GM18951 (cell line): ENCODE measurements around the gene OVOL2.

Source experiments
- POLR2A ChIP-seq: IDR thresholded peaks from 4 replicates; pipeline ENCODE4 v1.6.1; 2011; ENCODE audit warnings: mild to moderate bottlenecking; ENCODE audit not compliant: insufficient read length, insufficient read depth; ENCODE audit errors: extremely low read depth
- in situ Hi-C: fragments of 300-500 bp; cut with MboI; formaldehyde crosslinking; loops from one replicate; pipeline ENCODE4 v1.12.0; 2022; ENCODE audit warnings: low sequenced_read_pairs, mixed read lengths, inconsistent platforms; ENCODE audit not compliant: unreplicated experiment

Gene OVOL2

DNA sequence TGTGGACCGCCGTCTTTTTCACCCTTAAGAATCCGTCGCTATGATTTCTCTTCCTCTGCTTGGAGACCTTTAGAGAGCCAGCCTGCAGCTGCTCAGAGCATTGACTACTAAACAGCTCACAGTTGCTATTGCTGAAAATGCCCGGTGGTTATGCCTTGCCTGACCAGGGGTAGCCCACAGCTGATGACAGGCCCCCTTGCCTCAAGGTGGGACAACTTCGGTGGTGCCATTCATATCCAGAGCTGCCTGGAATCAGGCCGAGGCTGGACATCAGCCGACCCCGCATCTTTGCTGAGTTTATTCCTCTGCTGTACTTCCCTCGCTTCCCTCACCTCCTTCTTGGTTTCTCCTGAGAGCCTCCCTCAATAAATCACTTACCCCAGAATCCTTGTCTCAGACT is 39.6 kb downstream of the OVOL2 start:
- in situ Hi-C loops = no loop called here
- no peak for TF ChIP-seq POLR2A

DNA sequence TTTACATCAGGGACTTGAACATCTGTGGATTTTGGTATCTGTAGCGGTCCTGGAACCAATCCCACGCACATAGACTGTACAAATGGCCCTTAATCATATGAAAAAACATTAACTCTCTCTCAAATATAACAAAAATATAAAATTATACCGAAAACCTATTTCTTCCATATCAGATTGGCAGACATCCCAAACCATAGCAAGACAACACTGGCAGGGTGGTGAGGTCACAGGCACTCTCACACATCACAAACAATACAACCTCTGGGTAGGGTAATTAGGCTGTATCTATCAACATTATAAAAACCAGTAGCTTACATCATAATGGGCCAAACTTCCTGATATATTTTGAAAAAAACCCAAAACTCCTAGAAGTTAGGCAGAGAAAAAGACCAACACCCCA is 40.9 kb downstream of the OVOL2 start:
- no peak for TF ChIP-seq POLR2A
- in situ Hi-C loops = no loop called here

DNA sequence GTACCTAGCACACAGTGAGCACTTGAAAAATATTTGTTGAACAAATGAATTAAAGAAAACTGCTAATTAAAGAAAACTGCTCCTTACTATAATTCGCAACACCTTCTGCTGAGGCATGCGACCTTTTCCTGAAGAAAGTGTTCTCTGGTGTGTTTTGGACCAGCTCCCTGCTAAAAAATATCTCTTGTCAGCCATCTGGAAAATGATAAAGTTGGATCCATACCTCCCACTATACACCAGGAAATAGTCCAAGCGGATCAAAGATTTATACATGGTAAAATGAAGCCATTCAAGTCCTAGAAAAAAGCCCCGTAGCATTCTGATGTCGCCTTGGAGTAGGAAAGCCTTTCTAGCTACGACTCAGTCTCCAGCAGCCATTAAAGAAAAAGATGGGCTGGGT is 43.3 kb downstream of the OVOL2 start:
- no peak for TF ChIP-seq POLR2A

DNA sequence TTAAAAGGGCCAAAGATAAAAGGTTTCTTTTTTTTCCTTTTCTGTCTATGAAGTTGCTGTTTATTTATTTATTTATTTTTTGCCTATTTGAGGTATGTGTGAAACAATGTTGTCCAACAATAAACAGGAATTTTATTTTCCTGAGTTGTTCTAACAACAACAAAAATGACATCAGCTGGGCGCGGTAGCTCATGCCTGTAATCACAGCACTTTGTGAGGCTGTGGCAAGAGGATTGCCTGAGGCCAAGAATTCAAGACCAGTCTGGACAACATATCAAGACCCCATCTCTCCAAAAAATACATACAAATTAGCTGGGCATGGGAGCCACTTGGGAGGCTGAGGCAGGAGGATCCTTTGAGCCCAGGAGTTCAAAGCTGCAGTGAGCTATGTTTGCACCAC is 44.8 kb downstream of the OVOL2 start:
- in situ Hi-C loops = no loop called here
- no peak for TF ChIP-seq POLR2A

More for the DNA sequence above, 43.3 kb downstream of the OVOL2 start:
- in situ Hi-C loops = no loop called here

DNA sequence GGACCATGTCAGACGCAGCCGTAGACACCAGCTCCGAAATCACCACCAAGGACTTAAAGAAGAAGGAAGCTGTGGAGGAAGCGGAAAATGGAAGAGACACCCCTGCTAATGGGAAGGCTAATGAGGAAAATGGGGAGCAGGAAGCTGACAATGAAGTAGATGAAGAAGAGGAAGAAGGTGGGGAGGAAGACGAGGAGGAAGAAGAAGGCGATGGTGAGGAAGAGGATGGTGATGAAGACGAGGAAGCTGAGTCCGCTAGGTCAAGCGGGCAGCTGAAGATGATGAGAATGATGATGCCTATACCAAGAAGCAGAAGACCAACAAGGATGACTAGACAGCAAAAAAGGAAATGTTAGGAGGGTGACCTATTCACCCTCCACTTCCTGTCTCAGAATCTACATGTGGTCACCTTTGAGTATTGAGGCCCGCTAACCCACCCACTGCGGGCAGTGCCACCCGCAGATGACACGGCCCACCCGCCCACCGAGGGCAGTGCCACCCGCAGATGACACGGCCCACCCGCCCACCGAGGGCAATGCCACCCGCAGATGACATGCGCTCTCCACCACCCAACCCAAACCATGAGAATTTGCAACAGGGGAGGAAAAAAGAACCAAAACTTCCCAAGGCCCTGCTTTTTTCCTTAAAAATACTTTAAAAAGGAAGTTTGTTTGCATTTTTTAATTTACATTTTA is 45.6 kb downstream of the OVOL2 start:
- no peak for TF ChIP-seq POLR2A
- in situ Hi-C loops = no loop called here

DNA sequence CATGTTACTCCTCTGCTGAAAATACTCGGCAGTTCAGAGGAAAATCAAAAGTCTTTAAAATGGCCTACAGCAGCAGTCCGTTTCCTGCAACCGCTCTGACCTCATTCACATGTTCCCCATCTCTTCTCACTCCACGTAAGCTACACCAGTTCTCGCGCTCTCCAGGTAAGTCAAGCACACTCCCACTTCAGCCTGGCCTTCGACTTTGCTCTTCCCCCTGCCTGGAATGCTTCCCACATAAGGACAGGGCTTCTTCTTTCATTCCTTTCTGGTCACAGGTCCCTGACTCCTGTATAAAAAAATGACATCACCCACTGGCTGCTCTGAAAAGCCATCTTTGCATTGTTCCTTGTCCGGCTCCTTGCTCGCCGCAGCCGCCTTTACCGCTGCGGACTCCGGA is 46.2 kb downstream of the OVOL2 start:
- TF ChIP-seq POLR2A = no peak
- in situ Hi-C loops = no loop called here

DNA sequence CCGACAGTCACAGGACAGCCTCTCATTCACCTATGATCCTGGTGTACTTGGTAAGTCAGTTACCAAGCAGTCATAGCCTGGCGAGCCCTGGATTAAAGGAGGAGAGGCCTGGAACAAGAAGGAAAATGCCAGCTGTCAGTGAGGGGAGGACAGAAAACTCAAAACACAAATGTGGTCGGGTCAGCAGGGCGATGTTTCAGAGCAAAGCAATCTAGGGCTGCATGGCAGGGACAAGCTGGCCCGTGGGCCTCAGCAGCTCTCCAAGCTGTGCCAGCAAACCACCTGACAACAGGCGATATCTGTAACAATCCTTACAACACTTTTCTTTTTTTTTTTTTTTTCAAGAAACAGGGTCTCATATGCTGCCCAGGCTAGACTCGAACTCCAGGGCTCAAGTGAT is 48.6 kb downstream of the OVOL2 start:
- TF ChIP-seq POLR2A = no peak
- in situ Hi-C loops = no loop called here

DNA sequence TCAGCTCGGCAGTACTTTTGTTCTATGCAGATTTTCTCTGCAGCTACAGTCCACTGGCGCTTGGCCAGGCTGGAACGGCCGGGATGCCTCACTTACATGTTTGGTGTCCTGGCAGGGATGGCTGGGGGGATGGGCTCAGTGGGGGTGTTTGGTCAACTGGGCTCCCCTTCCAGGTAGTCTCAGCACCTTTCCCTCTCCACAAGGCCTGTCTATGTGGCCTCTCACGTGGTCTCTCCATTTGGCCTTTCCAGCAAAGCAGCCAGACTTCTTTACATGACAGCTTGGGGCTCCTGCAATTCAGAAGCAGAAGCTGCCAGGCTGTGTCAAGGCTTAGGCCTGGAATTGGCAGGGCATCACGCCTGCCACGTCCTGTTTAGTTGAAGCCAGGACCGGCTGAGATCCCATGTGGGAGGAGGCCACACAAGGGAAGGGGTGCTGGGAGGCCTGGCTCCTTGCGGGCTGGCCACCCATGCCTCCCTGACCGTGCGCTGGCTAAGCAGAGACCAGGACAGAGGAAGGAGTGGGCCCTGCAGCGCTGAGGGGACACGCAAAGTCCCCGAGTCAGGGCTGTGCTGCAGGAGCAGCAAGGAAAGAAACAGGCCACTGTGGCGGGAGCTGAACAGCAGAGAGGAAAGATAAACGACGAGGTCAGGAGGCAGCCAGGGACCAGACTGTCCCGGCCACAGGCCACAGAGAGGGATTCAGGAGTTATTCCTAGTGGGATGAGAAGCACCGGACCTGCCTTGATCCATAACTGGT is 50.0 kb downstream of the OVOL2 start:
- no peak for TF ChIP-seq POLR2A

DNA sequence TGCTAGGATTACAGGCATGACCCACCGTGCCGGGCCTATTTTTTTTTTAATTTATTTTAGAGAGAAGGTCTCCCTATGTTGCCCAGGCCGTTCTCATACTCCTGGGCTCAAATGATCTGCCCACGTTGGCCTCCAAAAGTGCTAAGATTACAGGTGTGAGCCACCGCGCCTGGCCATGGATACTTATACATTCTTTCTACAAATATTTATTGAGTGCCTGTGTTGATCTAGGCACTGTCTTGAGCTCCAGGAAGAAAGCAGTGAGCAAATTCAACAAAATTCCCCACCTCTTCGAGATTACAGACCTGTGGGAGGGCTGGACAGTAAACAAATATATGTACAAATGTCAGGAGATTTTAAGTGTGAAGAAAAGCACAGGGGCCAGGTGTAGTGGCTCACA is 51.0 kb downstream of the OVOL2 start:
- TF ChIP-seq POLR2A = no peak
- in situ Hi-C loops = no loop called here

More for the DNA sequence above, 50.0 kb downstream of the OVOL2 start:
- in situ Hi-C loops = no loop called here

DNA sequence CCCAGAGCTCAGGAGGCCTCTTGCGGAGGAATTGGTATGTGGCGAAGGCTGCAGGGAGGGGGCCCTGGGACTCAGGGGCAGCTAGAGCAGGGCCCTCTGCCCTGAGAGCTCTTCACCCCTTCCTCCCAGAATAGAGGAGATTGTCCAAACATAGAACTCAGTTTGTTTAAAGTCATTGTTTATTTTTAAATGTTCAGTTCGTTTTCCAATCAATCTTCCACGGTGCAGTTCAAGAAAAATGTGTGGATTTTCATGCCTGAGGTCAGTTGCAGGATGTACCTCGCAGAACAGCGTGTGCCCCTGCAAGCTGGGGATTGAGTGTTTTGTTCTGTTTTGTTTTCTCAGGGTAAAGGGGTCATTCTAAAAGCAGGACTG is 51.7 kb downstream of the OVOL2 start:
- TF ChIP-seq POLR2A = no peak
- in situ Hi-C loops = no loop called here

DNA sequence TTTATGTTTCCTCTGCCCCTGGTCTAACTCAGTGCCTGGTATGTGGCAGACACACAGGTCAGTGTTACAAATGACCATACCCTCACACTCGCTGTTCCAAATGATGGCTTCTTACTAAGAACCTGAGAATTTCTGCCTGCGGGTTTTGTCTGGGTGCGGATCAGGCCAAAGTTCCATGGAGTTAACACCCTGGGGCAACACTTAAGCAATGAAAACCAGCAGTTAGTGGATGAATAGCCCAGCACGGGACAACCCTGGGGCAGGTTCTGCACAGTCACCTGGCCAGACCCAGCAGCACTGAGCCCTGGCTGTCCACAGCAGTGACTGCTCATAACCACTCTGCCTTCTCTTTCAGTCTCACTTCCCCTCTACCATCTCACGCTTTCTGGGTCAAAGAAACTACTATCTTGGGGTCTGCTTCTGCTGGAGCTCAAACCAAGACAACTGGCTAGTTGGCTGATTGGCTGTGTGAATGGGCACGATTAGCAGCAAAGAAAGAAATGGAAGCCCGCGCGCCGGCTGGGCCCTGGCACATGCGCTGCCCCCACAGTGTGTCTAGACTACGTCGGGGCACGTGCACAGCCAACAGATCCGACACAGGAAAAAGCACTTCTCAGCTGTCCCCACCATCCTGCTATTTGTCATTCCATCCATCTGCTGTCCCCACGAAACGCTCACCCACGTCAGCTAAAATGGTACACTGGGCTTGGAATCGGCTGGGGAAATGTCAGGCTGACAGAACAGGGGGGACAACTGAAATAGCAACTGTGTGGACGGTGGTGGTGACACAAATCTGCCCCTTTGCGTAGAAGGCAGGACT is 52.3 kb downstream of the OVOL2 start:
- no peak for TF ChIP-seq POLR2A
- in situ Hi-C loops = no loop called here

DNA sequence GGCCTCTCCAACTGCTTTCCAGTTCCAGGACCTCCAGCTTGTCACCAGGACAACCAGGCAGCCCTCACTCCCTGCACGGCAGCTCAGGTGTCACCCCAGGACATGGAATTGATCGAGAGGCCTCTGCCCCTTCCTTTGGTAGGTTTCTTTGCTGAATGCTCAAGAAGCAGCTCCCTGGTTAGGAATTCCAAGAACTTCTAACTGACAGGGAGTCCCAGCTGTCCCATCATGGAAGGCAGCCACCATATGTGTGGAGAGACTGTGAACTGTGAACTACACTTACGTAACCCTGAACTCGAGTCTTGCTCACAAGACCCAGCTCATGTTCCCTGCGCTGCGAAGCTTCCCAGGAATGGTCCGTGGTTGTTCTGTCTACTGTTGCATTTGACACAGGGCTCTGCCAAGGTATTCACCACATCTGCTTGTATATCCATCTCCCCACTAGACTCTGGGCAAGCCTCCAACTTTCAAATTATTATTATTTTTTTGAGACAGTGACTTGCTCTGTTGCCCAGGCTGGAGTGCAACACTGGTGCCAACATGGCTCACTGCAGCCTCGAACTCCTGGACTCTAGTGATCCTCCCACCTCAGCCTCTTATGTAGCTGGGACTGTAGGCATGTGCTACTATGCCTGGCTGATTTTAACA is 53.2 kb downstream of the OVOL2 start:
- in situ Hi-C loops = no loop called here
- TF ChIP-seq POLR2A = no peak

DNA sequence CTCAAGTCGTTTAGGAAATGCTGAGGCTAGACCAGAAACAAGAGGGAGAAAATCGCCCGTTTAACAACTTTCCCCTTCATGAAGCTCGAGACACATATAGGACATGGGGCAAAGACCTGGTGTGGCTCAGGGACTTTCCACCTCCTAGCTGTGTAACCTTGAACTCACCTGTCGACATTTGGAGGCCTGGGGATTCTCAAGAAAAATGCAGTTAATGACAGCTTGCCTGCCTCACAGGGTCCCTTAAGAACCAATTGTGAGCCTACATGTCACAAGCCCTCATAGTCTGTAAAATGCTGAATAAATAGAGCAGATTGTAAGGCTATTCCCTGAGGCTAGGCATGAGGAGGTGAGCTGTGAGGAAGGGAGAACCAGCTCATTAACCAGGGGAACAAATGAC is 53.8 kb downstream of the OVOL2 start:
- no peak for TF ChIP-seq POLR2A
- in situ Hi-C loops = no loop called here

DNA sequence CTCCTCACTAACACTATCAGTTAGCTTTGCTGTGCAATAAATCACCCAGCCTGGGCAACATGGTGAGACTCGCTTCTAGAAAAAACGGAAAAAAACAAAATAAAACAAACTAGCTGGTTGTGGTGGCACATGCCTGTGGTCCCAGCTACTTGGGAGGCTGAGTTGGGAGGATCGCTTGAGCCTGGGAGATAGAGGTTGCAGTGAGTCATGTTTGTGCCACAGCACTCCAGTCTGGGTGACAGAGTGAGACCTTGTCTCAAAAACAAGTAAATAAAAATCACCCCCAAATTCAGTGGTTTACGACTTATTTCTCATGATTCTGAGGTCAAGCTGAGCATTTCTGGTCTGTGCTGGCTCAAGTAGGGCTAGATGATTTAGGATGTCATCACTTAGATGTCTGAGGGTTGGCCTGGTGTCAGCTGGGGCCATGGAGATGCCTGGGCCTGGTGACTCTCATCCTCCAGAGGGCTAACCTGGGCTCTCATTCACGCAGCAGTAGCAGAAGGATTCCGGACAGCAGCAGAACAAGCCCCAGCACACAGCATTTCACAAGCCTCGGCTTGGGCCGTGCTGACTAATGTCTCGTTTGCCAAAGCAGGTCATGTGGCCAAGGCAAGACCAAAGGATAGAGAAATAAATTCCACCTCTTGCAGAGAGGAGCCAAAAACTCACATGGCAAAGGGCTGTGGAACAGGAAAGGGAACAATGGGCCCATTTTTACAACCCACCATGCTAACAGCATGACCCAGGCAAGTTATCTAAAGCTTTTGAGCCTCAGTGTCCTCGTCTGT is 56.4 kb downstream of the OVOL2 start:
- no peak for TF ChIP-seq POLR2A
- in situ Hi-C loops = no loop called here
